Measurements from ENCODE around the gene SMG6.

Gene SMG6

DNA sequence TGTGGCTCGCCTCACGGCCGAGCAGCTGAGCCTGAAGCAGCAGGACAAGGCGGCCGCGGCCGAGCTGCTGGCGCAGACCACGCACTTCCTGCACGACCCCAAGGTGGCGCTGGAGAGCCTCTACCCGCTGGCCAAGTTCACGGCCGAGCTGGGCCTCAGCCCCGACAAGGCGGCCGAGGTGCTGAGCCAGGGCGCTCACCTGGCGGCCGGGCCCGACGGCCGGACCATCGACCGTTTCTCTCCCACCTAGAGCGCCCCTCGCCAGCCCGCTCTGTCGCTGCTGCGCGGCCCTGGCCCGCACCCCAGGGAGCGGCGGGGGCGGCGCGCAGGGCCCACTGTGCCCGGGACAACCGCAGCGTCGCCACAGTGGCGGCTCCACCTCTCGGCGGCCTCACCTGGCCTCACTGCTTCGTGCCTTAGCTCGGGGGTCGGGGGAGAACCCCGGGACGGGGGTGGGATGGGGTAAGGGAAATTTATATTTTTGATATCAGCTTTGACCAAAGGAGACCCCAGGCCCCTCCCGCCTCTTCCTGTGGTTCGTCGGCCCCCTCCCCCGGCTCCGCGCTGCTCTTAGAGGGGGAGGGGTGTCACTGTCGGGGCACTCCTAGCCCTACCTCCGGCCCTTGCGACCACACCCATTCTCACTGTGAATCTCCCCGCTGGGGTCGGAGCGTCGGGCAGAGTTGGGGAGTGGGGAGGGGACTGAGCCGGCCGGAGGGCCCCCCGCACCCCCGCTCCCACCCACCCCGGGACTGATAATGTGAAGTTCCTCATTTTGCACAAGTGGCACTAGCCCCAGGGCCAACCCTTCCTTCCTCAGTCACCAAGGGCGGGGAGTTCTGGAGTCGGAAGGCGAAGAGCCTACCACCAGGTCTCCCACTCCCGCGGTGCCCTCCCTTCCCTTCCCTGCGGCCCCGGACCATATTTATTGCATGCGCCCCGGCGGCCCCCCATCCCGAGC is 244.7 kb downstream of the SMG6 start:
- TF ChIP-seq, protein P1, sequence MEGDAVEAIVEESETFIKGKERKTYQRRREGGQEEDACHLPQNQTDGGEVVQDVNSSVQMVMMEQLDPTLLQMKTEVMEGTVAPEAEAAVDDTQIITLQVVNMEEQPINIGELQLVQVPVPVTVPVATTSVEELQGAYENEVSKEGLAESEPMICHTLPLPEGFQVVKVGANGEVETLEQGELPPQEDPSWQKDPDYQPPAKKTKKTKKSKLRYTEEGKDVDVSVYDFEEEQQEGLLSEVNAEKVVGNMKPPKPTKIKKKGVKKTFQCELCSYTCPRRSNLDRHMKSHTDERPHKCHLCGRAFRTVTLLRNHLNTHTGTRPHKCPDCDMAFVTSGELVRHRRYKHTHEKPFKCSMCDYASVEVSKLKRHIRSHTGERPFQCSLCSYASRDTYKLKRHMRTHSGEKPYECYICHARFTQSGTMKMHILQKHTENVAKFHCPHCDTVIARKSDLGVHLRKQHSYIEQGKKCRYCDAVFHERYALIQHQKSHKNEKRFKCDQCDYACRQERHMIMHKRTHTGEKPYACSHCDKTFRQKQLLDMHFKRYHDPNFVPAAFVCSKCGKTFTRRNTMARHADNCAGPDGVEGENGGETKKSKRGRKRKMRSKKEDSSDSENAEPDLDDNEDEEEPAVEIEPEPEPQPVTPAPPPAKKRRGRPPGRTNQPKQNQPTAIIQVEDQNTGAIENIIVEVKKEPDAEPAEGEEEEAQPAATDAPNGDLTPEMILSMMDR (conservative IDR thresholded peaks at IDR 0.05), result peak; percentile 53; the same call in 1 of the 2 replicates
- H3K27ac ChIP-seq, result no peak overlapping the region

DNA sequence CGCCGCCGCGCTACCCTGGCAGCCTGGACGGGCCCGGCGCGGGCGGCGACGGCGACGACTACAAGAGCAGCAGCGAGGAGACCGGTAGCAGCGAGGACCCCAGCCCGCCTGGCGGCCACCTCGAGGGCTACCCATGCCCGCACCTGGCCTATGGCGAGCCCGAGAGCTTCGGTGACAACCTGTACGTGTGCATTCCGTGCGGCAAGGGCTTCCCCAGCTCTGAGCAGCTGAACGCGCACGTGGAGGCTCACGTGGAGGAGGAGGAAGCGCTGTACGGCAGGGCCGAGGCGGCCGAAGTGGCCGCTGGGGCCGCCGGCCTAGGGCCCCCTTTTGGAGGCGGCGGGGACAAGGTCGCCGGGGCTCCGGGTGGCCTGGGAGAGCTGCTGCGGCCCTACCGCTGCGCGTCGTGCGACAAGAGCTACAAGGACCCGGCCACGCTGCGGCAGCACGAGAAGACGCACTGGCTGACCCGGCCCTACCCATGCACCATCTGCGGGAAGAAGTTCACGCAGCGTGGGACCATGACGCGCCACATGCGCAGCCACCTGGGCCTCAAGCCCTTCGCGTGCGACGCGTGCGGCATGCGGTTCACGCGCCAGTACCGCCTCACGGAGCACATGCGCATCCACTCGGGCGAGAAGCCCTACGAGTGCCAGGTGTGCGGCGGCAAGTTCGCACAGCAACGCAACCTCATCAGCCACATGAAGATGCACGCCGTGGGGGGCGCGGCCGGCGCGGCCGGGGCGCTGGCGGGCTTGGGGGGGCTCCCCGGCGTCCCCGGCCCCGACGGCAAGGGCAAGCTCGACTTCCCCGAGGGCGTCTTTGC is 245.6 kb downstream of the SMG6 start:
- no peak overlapping the region for H3K27ac ChIP-seq
- TF ChIP-seq, protein P1 (conservative IDR thresholded peaks at IDR 0.05), result no peak

DNA sequence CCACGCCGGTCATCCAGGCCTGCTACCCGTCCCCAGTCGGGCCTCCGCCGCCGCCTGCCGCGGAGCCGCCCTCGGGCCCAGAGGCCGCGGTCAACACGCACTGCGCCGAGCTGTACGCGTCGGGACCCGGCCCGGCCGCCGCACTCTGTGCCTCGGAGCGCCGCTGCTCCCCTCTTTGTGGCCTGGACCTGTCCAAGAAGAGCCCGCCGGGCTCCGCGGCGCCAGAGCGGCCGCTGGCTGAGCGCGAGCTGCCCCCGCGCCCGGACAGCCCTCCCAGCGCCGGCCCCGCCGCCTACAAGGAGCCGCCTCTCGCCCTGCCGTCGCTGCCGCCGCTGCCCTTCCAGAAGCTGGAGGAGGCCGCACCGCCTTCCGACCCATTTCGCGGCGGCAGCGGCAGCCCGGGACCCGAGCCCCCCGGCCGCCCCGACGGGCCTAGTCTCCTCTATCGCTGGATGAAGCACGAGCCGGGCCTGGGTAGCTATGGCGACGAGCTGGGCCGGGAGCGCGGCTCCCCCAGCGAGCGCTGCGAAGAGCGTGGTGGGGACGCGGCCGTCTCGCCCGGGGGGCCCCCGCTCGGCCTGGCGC is 246.3 kb downstream of the SMG6 start:
- no peak overlapping the region for H3K27ac ChIP-seq
- TF ChIP-seq, protein P1 (conservative IDR thresholded peaks at IDR 0.05), result no peak

DNA sequence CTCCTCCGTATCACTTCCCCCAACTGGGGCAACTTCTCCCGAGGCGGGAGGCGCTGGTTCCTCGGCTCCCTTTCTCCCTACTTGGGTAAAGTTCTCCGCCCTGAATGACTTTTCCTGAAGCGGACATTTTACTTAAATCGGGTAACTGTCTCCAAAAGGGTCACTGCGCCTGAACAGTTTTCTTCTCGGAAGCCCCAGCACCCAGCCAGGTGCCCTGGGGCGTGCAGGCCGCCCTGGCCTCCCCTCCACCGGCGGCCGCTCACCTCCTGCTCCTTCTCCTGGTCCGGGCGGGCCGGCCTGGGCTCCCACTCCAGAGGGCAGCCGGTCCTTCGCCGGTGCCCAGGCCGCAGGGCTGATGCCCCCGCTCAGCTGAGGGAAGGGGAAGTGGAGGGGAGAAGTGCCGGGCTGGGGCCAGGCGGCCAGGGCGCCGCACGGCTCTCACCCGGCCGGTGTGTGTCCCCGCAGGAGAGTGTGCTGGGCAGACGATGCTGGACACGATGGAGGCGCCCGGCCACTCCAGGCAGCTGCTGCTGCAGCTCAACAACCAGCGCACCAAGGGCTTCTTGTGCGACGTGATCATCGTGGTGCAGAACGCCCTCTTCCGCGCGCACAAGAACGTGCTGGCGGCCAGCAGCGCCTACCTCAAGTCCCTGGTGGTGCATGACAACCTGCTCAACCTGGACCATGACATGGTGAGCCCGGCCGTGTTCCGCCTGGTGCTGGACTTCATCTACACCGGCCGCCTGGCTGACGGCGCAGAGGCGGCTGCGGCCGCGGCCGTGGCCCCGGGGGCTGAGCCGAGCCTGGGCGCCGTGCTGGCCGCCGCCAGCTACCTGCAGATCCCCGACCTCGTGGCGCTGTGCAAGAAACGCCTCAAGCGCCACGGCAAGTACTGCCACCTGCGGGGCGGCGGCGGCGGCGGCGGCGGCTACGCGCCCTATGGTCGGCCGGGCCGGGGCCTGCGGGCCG is 247.1 kb downstream of the SMG6 start:
- TF ChIP-seq, protein P1 (conservative IDR thresholded peaks at IDR 0.05), result no peak
- H3K27ac ChIP-seq, result no peak overlapping the region

DNA sequence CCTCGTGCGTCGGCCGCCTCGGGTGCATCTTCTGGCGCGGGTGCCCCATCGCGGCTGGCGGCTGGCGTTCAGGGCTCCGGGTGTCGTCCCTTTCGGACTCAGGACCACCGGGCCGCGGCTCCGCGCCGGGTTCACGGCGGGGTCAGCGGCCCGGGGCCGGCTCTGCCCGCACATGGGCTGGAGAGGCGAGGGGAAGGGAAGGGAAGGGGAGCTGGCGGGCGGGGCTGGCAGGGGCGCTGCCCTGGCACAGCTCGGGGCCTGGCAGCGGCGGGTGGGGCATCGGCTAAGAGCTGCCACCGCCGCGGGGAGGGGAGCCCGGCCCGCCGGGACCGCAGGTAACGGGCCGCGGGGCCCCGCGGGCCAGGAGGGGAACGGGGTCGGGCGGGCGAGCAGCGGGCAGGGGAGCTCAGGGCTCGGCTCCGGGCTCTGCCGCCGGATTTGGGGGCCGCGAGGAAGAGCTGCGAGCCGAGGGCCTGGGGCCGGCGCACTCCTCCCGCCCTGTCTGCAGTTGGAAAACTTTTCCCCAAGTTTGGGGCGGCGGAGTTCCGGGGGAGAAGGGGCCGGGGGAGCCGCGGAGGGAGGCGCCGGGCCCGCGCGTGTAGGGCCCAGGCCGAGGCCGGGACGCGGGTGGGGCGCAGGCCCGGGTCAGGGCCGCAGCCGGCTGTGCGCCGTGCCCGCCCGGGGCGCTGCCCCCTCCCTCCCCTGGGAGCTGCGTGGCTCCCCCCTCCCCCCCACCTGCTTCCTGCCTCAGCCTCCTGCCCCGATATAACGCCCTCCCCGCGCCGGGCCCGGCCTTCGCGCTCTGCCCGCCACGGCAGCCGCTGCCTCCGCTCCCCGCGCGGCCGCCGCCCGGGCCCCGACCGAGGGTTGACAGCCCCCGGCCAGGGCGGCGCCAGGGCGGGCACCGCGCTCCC is 248.0 kb downstream of the SMG6 start:
- peak overlapping the region; percentile 54; the same call in 1 of the 2 replicates for H3K27ac ChIP-seq

More for the DNA sequence above, 248.0 kb downstream of the SMG6 start:
- TF ChIP-seq, protein P1 (conservative IDR thresholded peaks at IDR 0.05), result no peak
